ENCODE data around the gene CISH. TPM values are rescaled to one million over a fixed set of nuclear protein-coding genes. Genes with fewer than 3 reads are reported as not detected.

CISH gene
- total RNA-seq, 2 donors from 2014 or later: 5.1 to 7.6 TPM

- Histone ChIP-seq H3K27me3 (replicated peaks; ENCODE audit: insufficient read depth) (no peaks in the 10 kb centered on the region), H3K4me1 (replicated peaks) (no peaks in the 10 kb centered on the region), H3K27ac (no peak overlapping the region), H3K4me3 (no peak overlapping the region), H3K9me3 (no peaks in the 10 kb centered on the region), H3K36me3 (no peaks in the 10 kb centered on the region)
- 85% methylated on average over 7 of the region's 9 CpGs for WGBS
- DNase-seq (ENCODE audit: low spot score): no peak
- no peak for TF ChIP-seq POLR2AphosphoS5 (IDR thresholded peaks at IDR 0.05)
- no peak for TF ChIP-seq POLR2A (IDR thresholded peaks at IDR 0.05)
- TF ChIP-seq CTCF (IDR thresholded peaks at IDR 0.05): no peak
- intact Hi-C loops (cut with DNase I): no loop called here
Measured at GRCh38 chr3:50580683-50581458, 30.7 kb downstream of the CISH start.

GRCh38 chr3:50577348-50577747 lies 34.2 kb downstream of the CISH start:
- Histone ChIP-seq H3K36me3 (no peaks in the 10 kb centered on the region), H3K27me3 (replicated peaks; ENCODE audit: insufficient read depth) (no peaks in the 10 kb centered on the region), H3K4me3 (no peak overlapping the region), H3K27ac (no peak overlapping the region), H3K9me3 (no peaks in the 10 kb centered on the region), H3K4me1 (replicated peaks) (no peaks in the 10 kb centered on the region)
- DNase-seq (ENCODE audit: low spot score): no peak
- TF ChIP-seq POLR2AphosphoS5 (IDR thresholded peaks at IDR 0.05) (no peak), CTCF (IDR thresholded peaks at IDR 0.05) (no peak), POLR2A (IDR thresholded peaks at IDR 0.05) (no peak)
- intact Hi-C loops (cut with DNase I): no loop called here
- WGBS: 98% methylated on average over 2 of the region's 2 CpGs

- intact Hi-C loops (cut with DNase I): no loop called here
- no peak for DNase-seq (ENCODE audit: low spot score)
- no peak overlapping the region for H3K27ac ChIP-seq
- WGBS: 92% methylated on average over 6 of the region's 6 CpGs
- H3K4me1 ChIP-seq (replicated peaks): no peaks in the 10 kb centered on the region
- TF ChIP-seq POLR2A (IDR thresholded peaks at IDR 0.05) (no peak), POLR2AphosphoS5 (IDR thresholded peaks at IDR 0.05) (no peak), CTCF (IDR thresholded peaks at IDR 0.05) (no peak)
- no peaks in the 10 kb centered on the region for H3K27me3 ChIP-seq (replicated peaks; ENCODE audit: insufficient read depth)
- H3K9me3 ChIP-seq: no peaks in the 10 kb centered on the region
- no peak overlapping the region for H3K4me3 ChIP-seq
- H3K36me3 ChIP-seq: no peaks in the 10 kb centered on the region
Measured at GRCh38 chr3:50575372-50575771, 36.2 kb downstream of the CISH start.

GRCh38 chr3:50574444-50574831 lies 37.1 kb downstream of the CISH start:
- intact Hi-C loops (cut with DNase I): no loop called here
- TF ChIP-seq POLR2A (IDR thresholded peaks at IDR 0.05) (no peak), CTCF (IDR thresholded peaks at IDR 0.05) (no peak), POLR2AphosphoS5 (IDR thresholded peaks at IDR 0.05) (no peak)
- DNase-seq (ENCODE audit: low spot score): no peak
- Histone ChIP-seq H3K36me3 (no peaks in the 10 kb centered on the region), H3K9me3 (no peaks in the 10 kb centered on the region), H3K27me3 (replicated peaks; ENCODE audit: insufficient read depth) (no peaks in the 10 kb centered on the region), H3K4me1 (replicated peaks) (no peaks in the 10 kb centered on the region), H3K27ac (no peak overlapping the region), H3K4me3 (no peak overlapping the region)
- 88% methylated on average over 1 of the region's 1 CpG for WGBS
